ENCODE measurements around the gene MRFAP1. TPM values are rescaled to one million over a fixed set of nuclear protein-coding genes. Genes with fewer than 3 reads are reported as not detected.

MRFAP1 gene
- total RNA-seq, 1 donor from 2014 or later, result 262 TPM

- intact Hi-C loops (cut with DNase I), result no loop called here
- no peak for DNase-seq (ENCODE audit: low spot score)
Observed at GRCh38 chr4:6682862-6683590, 42.5 kb downstream of the MRFAP1 start.

GRCh38 chr4:6684656-6685055 is 44.2 kb downstream of the MRFAP1 start:
- DNase-seq (ENCODE audit: low spot score), result no peak
- intact Hi-C loops (cut with DNase I), result no loop called here

GRCh38 chr4:6686104-6686787 is 45.8 kb downstream of the MRFAP1 start:
- intact Hi-C loops (cut with DNase I), result no loop called here
- no peak for DNase-seq (ENCODE audit: low spot score)

GRCh38 chr4:6687947-6688878 is 47.7 kb downstream of the MRFAP1 start:
- no peak for DNase-seq (ENCODE audit: low spot score)
- intact Hi-C loops (cut with DNase I), result no loop called here

GRCh38 chr4:6688879-6689505 is 48.5 kb downstream of the MRFAP1 start:
- no peak for DNase-seq (ENCODE audit: low spot score)
- intact Hi-C loops (cut with DNase I), result no loop called here

GRCh38 chr4:6689506-6689960 is 49.0 kb downstream of the MRFAP1 start:
- no peak for DNase-seq (ENCODE audit: low spot score)
- intact Hi-C loops (cut with DNase I), result no loop called here

Other genes starting within 250 kb of the MRFAP1 start
- gene PPP2R2C, start 168.1 kb upstream of the MRFAP1 start, total RNA-seq, result 5.5 TPM
- gene MAN2B2, start 65.5 kb upstream of the MRFAP1 start, total RNA-seq, result 18.6 TPM
- gene S100P, start 53.2 kb downstream of the MRFAP1 start, total RNA-seq, result 2.8 TPM
- 48.6 TPM for gene MRFAP1L1, start 69.2 kb downstream of the MRFAP1 start, total RNA-seq
- 7.5 TPM for gene BLOC1S4, start 75.5 kb downstream of the MRFAP1 start, total RNA-seq
- gene KIAA0232, start 142.0 kb downstream of the MRFAP1 start, total RNA-seq, result 73.0 TPM

All from cardiac septum (tissue), 1 donor.